Measurements from ENCODE around the gene ABHD8. TPM values are rescaled to one million over a fixed set of nuclear protein-coding genes. Genes with fewer than 3 reads are reported as not detected.

Gene ABHD8
- total and polyA plus RNA-seq, 2 of the 13 experiments (the other 11 are each of a cell fraction or from before 2014, with no cell fraction given) = 6.3 to 7.2 TPM

DNA sequence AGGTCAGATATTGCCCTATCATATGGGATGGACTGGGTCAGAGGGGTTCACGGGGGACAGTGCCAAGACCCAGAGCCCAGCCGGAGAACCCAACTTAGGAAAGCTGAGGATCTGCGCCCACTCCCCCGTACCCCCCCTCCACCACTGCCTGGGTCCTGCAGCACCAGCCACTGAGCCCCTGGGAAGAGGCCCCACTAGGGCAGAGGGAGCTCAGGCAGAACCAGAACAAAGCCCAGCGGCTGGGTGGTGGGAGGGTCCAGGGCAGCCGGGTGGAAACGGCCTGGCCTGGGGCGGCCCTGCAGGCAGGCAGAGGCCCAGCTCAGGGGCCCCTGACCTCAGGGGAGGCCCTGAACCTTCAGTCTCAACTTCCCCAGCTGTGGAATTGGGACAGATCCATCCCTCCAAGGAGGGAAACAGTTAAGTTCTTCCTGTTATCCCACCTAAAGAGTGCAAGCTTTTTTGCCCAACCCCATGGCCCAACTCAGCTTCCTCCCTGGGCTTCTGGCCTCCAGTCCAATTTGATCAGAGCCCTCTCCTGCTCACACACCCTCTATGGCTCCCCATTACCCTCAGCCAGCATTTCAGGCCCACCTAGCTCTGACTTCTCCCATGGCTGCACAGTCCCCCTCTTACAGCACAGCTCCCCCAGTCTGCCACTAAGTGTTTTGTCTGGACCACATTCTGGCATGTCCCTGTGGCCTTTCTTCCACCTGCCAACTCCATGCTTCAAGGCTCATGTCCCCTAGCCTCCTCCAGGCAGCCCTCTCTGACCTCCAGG, 60.6 kb downstream of the ABHD8 start (continued):
- TF ChIP-seq, protein P1, sequence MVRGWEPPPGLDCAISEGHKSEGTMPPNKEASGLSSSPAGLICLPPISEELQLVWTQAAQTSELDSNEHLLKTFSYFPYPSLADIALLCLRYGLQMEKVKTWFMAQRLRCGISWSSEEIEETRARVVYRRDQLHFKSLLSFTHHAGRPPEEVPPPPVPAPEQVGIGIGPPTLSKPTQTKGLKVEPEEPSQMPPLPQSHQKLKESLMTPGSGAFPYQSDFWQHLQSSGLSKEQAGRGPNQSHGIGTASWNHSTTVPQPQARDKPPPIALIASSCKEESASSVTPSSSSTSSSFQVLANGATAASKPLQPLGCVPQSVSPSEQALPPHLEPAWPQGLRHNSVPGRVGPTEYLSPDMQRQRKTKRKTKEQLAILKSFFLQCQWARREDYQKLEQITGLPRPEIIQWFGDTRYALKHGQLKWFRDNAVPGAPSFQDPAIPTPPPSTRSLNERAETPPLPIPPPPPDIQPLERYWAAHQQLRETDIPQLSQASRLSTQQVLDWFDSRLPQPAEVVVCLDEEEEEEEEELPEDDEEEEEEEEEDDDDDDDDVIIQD (CRISPR knock-in tag; IDR thresholded peaks at IDR 0.05; ENCODE audit: low read depth) = no peak
- TF ChIP-seq, protein P2, sequence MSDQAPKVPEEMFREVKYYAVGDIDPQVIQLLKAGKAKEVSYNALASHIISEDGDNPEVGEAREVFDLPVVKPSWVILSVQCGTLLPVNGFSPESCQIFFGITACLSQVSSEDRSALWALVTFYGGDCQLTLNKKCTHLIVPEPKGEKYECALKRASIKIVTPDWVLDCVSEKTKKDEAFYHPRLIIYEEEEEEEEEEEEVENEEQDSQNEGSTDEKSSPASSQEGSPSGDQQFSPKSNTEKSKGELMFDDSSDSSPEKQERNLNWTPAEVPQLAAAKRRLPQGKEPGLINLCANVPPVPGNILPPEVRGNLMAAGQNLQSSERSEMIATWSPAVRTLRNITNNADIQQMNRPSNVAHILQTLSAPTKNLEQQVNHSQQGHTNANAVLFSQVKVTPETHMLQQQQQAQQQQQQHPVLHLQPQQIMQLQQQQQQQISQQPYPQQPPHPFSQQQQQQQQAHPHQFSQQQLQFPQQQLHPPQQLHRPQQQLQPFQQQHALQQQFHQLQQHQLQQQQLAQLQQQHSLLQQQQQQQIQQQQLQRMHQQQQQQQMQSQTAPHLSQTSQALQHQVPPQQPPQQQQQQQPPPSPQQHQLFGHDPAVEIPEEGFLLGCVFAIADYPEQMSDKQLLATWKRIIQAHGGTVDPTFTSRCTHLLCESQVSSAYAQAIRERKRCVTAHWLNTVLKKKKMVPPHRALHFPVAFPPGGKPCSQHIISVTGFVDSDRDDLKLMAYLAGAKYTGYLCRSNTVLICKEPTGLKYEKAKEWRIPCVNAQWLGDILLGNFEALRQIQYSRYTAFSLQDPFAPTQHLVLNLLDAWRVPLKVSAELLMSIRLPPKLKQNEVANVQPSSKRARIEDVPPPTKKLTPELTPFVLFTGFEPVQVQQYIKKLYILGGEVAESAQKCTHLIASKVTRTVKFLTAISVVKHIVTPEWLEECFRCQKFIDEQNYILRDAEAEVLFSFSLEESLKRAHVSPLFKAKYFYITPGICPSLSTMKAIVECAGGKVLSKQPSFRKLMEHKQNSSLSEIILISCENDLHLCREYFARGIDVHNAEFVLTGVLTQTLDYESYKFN (CRISPR knock-in tag; conservative IDR thresholded peaks at IDR 0.05) = peak; percentile 63; the same call in 1 of the 2 replicates
- TF ChIP-seq GTF2F1 (IDR thresholded peaks at IDR 0.05; ENCODE audit: low read length) = no peak
- no peak for TF ChIP-seq ZSCAN9 (CRISPR knock-in tag; IDR thresholded peaks at IDR 0.05; ENCODE audit: borderline replicate concordance)
- TF ChIP-seq, protein P3, sequence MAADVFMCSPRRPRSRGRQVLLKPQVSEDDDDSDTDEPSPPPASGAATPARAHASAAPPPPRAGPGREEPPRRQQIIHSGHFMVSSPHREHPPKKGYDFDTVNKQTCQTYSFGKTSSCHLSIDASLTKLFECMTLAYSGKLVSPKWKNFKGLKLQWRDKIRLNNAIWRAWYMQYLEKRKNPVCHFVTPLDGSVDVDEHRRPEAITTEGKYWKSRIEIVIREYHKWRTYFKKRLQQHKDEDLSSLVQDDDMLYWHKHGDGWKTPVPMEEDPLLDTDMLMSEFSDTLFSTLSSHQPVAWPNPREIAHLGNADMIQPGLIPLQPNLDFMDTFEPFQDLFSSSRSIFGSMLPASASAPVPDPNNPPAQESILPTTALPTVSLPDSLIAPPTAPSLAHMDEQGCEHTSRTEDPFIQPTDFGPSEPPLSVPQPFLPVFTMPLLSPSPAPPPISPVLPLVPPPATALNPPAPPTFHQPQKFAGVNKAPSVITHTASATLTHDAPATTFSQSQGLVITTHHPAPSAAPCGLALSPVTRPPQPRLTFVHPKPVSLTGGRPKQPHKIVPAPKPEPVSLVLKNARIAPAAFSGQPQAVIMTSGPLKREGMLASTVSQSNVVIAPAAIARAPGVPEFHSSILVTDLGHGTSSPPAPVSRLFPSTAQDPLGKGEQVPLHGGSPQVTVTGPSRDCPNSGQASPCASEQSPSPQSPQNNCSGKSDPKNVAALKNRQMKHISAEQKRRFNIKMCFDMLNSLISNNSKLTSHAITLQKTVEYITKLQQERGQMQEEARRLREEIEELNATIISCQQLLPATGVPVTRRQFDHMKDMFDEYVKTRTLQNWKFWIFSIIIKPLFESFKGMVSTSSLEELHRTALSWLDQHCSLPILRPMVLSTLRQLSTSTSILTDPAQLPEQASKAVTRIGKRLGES (CRISPR knock-in tag; IDR thresholded peaks at IDR 0.05; ENCODE audit: borderline replicate concordance) = no peak
- no peak for TF ChIP-seq ZFAT (CRISPR knock-in tag; conservative IDR thresholded peaks at IDR 0.05)
- TF ChIP-seq KLF12 (CRISPR knock-in tag; IDR thresholded peaks at IDR 0.05; ENCODE audit: borderline replicate concordance) = no peak
- TF ChIP-seq BHLHE40 (IDR thresholded peaks at IDR 0.05; ENCODE audit: low read length) = no peak
- 0 out of 2 replicates have a peak, but pooled peaks have one; percentile 9 for TF ChIP-seq HNF4G (IDR thresholded peaks at IDR 0.05; ENCODE audit: borderline replicate concordance, low read depth, low read length)
- TF ChIP-seq HNF4G (CRISPR knock-in tag; IDR thresholded peaks at IDR 0.05; ENCODE audit: borderline replicate concordance, low read depth) = no peak
- no peak for TF ChIP-seq ZNF547 (CRISPR knock-in tag; IDR thresholded peaks at IDR 0.05)
- TF ChIP-seq ZNF562 (CRISPR knock-in tag; IDR thresholded peaks at IDR 0.05; ENCODE audit: borderline replicate concordance) = no peak
- TF ChIP-seq HNF4A (CRISPR knock-in tag; IDR thresholded peaks at IDR 0.05) = peak; percentile 25; the same call in 1 of the 2 replicates
- no peak for TF ChIP-seq SP4 (CRISPR knock-in tag; IDR thresholded peaks at IDR 0.05)
- TF ChIP-seq ZNF30 (CRISPR knock-in tag; IDR thresholded peaks at IDR 0.05) = no peak
- TF ChIP-seq, protein P4, sequence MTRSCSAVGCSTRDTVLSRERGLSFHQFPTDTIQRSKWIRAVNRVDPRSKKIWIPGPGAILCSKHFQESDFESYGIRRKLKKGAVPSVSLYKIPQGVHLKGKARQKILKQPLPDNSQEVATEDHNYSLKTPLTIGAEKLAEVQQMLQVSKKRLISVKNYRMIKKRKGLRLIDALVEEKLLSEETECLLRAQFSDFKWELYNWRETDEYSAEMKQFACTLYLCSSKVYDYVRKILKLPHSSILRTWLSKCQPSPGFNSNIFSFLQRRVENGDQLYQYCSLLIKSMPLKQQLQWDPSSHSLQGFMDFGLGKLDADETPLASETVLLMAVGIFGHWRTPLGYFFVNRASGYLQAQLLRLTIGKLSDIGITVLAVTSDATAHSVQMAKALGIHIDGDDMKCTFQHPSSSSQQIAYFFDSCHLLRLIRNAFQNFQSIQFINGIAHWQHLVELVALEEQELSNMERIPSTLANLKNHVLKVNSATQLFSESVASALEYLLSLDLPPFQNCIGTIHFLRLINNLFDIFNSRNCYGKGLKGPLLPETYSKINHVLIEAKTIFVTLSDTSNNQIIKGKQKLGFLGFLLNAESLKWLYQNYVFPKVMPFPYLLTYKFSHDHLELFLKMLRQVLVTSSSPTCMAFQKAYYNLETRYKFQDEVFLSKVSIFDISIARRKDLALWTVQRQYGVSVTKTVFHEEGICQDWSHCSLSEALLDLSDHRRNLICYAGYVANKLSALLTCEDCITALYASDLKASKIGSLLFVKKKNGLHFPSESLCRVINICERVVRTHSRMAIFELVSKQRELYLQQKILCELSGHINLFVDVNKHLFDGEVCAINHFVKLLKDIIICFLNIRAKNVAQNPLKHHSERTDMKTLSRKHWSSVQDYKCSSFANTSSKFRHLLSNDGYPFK (CRISPR knock-in tag; IDR thresholded peaks at IDR 0.05; ENCODE audit: borderline replicate concordance) = no peak
- no peak for TF ChIP-seq ZNF703 (CRISPR knock-in tag; IDR thresholded peaks at IDR 0.05; ENCODE audit: borderline replicate concordance)
- TF ChIP-seq KLF13 (CRISPR knock-in tag; IDR thresholded peaks at IDR 0.05) = no peak
